Cerebellar cortex (tissue), 1 donor: Measurements from ENCODE around the gene INPP5F.

Experiments used
- DNase-seq: peaks from one replicate; pipeline ENCODE4 v3.0.0-alpha.2; 2015; ENCODE audit warnings: low spot score

The INPP5F gene, protein sequence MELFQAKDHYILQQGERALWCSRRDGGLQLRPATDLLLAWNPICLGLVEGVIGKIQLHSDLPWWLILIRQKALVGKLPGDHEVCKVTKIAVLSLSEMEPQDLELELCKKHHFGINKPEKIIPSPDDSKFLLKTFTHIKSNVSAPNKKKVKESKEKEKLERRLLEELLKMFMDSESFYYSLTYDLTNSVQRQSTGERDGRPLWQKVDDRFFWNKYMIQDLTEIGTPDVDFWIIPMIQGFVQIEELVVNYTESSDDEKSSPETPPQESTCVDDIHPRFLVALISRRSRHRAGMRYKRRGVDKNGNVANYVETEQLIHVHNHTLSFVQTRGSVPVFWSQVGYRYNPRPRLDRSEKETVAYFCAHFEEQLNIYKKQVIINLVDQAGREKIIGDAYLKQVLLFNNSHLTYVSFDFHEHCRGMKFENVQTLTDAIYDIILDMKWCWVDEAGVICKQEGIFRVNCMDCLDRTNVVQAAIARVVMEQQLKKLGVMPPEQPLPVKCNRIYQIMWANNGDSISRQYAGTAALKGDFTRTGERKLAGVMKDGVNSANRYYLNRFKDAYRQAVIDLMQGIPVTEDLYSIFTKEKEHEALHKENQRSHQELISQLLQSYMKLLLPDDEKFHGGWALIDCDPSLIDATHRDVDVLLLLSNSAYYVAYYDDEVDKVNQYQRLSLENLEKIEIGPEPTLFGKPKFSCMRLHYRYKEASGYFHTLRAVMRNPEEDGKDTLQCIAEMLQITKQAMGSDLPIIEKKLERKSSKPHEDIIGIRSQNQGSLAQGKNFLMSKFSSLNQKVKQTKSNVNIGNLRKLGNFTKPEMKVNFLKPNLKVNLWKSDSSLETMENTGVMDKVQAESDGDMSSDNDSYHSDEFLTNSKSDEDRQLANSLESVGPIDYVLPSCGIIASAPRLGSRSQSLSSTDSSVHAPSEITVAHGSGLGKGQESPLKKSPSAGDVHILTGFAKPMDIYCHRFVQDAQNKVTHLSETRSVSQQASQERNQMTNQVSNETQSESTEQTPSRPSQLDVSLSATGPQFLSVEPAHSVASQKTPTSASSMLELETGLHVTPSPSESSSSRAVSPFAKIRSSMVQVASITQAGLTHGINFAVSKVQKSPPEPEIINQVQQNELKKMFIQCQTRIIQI

DNA sequence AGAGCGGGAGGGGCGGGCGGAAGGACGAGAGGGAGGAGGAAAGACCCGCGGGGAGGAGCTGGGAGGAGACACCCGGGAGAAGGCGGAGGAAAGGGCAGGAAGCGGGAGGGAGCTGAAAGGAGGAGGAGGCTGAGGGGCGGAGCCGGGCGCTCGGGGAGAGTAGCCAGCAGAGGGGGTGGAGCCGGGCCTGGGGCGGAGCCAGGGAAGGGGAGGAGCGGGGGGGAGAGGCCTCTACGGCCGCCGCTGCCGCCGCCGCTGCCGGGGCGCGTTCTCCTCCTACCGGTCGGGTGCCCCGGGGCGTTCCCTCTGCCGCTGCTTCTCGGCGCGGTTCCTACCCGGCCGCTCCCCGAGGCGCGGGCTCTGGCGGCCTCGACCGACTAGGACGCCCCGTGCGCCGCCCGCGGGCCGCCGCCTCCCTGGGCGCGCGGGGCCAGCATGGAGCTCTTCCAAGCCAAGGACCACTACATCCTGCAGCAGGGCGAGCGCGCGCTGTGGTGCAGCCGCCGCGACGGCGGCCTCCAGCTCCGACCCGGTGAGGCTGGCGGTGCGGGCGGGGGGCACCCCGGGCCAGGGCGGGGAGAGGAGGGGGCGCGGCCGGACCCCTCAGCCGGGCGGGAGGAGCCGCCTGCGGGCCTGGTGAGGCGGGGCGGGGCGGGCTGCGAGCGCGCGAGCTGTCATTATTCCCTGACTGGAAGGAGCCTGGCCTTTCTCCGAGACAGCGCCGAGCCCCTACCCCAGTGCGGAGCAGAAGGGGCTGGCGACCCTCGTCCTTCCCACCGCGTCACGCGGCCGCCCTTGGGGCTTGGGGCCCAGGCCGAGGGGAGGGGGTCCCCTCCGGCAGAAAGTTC, at the start of gene INPP5F:
Gene INPP5F, plus strand, starts transcription at position 223 of the 848 bp plus-strand sequence. Its CDS starts 213 bp downstream, at position 436.
- peak; percentile 99 for DNase-seq

DNA sequence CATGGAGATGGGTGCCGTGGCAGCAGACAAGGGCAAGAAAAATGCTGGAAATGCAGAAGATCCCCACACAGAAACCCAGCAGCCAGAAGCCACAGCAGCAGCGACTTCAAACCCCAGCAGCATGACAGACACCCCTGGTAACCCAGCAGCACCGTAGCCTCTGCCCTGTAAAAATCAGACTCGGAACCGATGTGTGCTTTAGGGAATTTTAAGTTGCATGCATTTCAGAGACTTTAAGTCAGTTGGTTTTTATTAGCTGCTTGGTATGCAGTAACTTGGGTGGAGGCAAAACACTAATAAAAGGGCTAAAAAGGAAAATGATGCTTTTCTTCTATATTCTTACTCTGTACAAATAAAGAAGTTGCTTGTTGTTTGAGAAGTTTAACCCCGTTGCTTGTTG, 48.7 kb upstream of the INPP5F start:
- no peak for DNase-seq

DNA sequence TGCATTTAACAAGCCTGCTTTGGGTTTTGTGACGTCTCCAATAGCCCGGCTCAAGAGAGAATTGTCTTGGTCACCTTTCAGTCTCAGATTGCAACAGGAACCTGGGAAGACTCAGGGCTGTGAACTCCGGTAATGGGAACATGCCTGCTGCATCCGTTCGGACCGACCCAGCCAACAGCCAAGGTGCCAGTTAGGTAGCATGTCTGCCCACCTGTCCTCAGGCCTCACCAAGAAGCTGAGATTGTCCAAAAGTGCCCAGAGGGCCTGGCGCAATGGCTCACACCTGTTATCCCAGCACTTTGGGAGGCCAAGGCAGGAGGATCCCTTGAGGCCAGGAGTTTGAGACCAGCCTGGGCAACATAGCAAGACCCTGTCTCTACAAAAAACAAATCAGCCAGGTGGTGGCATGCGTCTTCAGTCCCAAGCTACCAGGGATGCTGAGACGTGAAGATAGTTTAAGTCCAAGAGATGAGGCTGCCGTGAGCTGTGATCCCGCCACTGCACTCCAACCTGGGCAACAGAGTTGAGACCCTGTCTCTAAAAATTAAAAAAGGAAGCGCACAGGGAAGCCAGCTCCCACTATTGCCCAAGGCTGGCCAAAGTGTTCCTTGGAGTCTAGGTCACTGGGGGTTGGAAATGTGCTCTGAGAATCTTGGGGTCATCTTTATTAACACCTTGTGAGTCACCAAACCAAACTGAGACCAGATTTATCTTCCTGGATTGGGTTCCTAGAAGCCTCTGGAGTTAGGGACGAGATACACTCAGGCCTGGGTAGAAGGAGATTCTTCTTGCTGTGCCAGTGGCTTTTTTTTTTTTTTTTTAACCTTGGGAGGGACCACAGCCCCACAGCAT, 47.7 kb upstream of the INPP5F start:
- DNase-seq, result no peak

DNA sequence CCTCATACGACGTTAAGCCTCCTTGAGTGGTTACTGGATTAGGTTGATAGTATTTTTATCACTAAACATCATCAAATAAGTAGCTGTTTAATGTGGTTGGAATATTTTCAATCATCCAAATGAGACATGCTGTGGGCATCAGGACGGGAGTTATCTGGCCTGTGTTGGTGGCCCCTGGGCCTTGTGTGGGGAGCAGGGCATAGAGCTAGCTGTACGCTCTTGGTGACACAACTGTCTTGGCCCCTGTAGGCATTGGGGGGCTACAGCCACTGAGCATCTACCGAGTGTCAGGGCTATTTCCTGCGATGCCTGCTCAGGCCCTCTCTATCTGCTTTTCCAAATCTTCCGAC, 46.4 kb upstream of the INPP5F start:
- no peak for DNase-seq

DNA sequence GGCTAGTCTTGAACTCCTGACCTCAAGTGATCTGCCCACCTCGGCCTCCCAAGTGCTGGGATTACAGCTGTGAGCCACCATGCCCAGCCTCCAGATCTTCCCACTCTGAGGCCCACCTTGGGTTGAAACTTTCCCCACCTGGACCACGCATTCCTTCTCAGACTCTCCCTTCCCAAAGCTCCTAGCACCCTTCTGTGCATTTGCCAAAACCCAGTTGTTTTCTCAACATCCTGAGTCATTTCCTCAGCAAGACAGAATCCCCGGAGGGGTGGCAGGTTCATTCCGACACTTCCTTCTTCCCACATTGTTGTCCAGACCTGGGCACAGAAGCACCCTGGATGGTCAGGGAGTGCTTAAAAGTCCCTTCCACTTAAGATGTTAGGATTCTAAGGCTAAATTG, 45.8 kb upstream of the INPP5F start:
- DNase-seq, result no peak

DNA sequence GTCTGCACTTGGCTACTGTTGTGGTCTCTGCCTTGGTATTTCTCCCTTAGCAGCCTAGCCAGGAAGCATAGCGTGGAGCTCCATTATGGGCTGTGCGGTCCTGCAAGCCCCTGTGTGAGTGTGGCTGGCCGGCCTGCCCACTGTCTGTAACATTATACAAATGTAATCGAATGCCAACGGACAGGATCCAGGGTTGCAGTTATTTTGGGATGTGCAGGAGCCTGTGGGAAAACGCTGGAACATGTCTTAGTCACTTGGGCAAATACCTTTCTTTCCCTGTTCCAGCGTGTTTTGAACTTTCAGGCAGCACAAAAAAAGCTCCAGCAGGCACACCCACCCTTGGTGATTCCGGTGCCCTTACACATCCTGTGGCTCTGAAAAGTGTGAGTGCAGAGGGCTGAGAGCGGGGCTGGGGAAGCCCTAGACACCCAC, 45.2 kb upstream of the INPP5F start:
- DNase-seq, result no peak

DNA sequence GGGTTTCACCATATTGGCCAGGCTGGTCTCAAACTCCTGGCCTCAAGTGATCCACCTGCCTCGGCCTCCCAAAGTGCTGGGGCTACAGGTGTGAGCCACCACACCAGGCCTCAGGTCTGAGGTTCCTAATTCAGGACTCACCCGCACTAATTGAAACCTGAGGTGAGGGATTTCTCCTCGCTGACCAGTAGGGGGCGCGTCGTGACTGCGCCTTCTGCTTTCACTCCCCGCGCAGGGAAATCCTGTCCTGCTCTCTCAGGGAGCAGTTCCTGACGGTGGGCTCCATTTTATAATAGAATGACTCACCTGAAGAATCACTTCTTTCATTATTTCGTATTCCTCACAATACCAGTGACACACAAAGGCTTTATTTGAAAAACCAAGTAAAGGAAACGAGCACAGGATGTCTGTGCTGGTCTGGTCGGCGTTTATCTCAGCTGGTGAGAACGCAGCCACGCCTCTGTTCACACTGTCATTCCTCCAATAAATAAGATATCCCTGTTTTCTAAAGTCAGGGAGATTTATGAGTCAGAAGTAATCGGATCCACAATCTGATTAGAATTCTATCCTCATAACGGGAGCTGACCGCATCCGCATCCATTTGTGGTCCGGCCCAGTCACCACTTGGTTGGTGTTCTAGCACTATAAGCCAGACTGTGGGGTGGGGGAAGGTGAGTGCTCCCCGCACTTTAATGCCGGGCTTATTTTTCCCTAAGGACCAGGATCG, 39.2 kb upstream of the INPP5F start:
- peak; percentile 84 for DNase-seq

DNA sequence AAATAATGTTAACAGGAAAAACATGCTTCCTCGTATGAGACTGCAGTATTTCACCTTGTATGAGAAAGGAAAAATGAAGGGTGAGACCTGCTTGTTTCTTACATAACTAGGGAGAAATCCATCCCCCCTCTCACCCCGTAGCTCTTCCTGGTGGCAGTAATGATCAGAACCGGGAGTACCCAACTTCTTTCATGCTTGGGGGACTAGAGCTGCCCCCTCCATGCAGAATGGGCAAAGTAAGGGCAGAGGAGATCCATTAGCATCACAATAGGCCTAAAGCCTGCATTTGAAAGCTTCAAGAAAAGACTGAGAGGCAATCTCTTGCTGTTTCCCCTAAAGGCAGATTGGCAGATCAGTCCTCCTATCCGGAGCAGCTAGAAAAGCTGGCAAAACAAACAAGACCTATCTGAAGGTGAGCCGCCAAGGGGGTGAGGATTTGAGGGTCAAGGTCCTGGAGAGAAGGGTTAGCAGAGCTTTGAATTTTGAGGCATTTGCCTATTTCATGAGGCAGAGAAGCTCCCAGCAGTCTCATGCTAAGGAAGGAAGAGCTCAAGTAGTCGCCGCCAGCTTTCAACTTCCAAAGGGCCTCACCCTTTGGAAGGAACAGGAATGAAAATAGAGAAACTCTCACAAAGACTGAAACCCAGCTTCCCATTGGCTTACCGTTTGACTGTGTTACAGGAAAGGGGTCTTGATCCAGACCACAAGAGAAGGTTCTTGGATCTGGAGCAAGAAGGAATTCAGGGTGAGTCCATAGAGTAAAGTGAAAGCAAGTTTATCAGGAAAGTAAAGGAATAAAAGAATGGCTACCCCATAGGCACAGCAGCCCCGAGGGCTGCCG, 38.4 kb upstream of the INPP5F start:
- DNase-seq, result peak; percentile 28

DNA sequence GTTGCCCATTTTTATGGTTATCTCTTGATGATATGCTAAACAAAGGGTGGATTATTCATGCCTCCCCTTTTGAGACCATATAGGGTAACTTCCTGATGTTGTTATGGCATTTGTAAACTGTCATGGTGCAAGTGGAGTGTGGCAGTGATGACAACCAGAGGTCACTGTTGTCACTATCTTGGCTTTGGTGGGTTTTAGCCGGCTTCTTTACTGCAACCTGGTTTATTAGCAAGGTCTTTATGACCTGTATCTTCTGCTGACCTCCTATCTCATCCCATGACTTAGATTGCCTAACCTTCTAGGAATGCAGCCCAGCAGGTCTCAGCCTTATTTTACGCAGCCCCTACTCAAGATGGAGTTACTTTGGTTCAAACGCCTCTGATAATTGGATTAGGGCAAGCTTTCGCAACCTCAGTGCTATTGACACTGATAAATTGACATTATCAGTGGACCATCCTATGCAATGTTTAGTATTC, 37.8 kb upstream of the INPP5F start:
- DNase-seq, result no peak

DNA sequence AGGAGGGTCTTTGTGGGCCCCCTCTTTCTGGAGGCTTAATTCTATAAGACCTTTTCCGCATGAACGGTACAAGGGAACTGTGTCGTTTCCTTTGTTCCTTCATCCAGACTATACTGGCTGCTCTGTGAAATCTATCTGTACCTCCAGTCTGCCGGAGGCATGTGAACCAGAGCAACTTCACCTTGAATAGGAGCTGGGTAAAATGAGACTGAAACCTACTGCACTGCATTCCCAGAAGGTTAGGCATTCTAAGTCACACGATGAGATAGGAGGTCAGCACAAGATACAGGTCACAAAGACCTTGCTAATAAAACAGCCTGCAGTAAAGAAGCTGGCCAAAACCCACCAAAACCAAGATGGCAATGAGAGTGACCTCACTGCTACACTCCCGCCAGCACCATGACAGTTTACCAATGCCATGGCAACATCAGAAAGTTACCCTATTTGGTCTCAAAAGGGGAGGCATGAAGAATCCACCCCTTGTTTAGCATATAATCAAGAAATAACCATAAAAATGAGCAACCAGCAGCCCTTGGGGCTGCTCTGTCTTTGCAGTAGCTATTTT, 36.8 kb upstream of the INPP5F start:
- no peak for DNase-seq

DNA sequence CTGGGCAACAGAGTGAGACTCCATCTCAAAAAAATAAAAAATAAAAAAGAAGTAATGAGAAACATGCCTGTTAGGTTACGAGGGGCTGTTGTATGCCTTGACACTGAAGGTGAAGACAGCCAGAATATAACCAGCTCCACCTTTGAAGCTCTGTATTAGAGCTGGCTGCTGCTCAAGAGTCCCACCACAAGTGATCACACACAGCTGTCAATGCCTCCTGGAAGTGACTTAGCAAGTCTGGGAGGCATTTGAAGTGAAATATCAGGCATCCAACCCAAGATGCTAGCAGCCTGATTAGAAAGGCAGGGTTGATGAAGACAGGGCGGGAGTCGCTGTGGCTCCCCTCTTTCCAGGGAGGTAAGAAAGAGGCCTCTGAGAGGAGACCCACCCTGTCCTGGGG, 34.1 kb upstream of the INPP5F start:
- no peak for DNase-seq

DNA sequence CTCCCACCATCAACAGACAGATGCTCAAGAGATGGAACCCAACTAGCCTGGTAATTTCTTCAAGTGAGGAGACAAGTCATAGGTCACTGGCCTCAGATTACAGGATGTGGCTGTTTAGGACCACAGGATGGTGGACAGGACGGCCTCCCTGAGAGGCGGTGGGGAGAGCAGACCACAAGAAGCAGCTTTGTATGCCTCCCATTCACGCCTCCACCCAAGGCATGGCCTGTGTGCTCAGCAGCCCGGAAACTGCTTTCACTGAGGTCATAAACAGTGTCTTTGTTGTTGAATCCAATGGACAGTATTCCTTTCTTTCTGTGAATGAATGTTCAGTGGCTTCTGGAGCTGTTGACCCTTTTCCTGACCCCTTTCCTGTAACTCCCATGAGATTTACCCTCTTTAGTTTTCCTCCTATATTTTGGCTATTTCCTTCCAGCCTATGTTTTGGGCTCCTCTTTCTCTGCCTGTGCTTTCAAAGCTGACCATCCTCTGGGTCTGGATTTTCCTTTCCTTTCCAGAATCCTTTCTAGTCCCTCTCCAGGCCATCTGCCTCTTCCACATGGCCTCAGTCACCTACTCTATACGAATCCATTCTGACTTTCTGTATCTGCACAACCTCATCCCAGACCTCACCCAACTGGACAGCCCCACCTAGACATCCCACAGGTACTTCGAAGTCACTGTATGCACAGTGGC, 32.4 kb upstream of the INPP5F start:
- no peak for DNase-seq

DNA sequence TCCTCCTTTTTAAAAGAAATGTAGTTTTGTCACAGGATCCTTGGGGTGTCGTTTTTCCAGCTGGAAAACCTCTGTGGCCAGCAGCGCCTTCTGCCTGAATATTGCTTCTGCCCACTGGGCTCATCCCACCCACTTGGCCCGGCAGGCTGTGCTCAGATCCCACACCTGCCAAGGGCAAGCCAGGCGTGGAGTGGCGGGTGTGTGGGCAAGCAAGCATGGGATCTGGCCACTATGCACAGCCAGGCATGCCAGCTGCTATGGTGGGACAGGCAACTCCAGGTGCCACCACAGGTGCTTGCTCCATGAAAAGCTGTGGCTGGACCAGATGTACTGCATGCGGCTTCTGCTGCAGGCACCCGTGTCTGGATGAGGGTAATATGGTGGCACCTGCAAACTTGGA, 31.2 kb upstream of the INPP5F start:
- no peak for DNase-seq

DNA sequence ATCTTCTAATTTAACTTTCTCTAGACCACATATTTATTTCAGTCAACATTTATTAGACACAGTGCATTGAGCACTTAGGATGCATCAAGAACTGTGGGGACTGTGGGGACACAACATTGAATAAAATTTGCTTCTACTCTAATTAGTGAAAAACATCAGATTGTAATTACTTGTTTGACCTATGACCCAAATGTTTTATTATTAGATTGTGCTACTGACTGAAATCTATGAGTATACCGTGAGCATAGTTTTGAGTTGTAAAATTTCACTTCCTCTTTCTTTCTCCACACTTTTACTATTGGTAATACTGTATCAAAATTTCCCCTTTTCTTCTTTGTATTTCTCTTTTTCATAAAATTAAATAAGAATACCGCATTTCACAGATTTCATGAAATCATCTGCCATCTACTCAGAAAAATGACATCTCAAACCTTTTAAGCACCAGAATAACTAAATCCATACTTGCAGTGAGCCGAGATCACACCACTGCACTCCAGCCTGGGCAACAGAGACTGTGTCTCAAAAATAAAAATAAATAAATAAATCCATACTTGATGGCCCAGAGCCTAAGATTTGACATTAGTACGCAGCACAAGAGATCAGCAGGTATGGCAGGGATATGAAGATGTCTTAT, 25.4 kb upstream of the INPP5F start:
- DNase-seq, result no peak

DNA sequence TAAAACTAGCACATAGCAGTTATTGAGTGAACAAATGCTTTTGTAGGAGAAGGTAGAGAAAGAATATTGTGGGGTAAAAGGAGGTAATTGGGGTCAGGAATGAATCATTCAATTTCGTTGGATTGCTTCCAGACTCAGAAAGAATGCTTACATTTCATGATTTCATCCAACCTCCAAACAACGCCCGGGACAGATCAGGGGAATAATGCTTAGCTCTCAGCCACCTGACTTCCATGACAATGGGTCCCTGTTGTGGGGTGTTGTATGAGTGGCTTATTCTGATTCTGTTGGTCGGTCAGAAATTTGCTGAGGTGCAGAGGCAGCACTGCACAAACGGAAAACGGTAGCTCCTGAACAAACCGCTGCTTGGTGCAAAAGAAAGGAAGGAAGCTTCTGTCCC, 24.0 kb upstream of the INPP5F start:
- DNase-seq, result no peak

DNA sequence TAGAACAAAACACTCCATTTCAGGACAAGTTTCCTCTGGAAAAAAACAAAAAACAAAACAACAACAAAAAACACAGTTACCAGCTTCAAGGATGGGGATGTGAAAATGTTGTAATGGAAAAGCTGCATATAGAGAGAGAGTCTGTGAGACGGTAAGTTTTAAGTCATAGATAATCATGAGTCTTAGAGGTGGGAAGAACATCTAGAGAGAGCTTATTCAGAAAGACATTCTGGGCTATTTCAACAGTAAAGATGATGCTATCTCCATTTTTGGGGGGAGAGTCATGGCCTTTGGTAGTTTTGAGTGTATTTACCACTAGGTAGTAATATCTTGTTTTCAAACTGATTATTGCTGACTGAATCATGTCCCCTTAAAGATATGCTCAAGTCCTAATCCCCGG, 23.3 kb upstream of the INPP5F start:
- DNase-seq, result no peak

DNA sequence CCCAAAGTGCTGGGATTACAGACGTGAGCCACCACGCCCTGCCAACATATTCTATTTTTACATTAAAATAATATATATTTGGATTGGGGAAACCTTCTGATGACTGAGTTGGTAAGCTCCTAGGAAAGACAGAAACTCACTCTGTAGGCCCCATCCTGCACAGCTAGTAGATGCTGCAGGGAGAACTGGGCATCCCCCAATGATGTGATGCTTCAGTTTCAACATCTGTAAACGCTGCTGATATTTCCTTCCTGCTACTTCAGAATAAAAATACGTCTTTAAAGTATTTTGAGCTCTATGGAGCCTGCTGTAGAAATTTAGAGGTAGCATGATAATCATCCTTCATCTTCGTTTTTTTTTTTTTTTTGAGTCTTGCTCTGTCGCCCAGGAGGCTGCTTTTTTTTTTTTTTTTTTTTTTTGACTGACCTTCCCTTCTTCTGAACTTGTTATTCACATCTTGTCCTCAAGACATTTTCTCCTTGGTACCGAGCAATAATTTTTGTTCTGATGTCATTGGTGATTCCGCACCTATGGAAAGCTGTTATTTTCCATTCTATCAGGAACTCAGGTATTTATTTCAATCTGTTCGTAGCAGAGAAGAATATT, 21.8 kb upstream of the INPP5F start:
- DNase-seq, result no peak
